BJ (cell line): Measurements from ENCODE around the gene NHLRC4. TPM values are rescaled to one million over a fixed set of nuclear protein-coding genes. Genes with fewer than 3 reads are reported as not detected.

Source experiments
- CTCF ChIA-PET: fragments of 350-600 bp; formaldehyde crosslinking; extraction: SDS; loops from one replicate; lab custom pipeline; 2021; ENCODE audit warnings: antibody characterized with exemption, inconsistent platforms; lab: Yijun Ruan, JAX
- POLR2A ChIA-PET: fragments of 300-600 bp; sonication (Branson Sonifier 250); formaldehyde crosslinking; extraction: SDS; loops from one replicate; lab custom pipeline; 2021; ENCODE audit warnings: antibody characterized with exemption; lab: Charles Lee
- DNase-seq: peaks from one replicate; pipeline ENCODE4 v3.0.0-alpha.2; 2011; ENCODE audit warnings: low read depth
- H3K27me3 ChIP-seq: 2 replicates; pipeline ENCODE4 v1.6.0; 2011; ENCODE audit warnings: low read length; ENCODE audit not compliant: control insufficient read depth, insufficient read depth
- H3K36me3 ChIP-seq: 2 replicates; pipeline ENCODE4 v1.5.1; 2011; ENCODE audit warnings: low read length; ENCODE audit not compliant: control insufficient read depth, insufficient read depth
- H3K4me3 ChIP-seq: 2 replicates; pipeline ENCODE4 v1.5.1; 2011; ENCODE audit warnings: low read depth, mild to moderate bottlenecking, control low read depth, low read length
- polyA plus RNA-seq: library from polyadenylated mRNA; depleted of rRNA; stranded (reverse); fragments of >200 nt; gene quantifications from 2 replicates; pipeline ENCODE4 v1.2.3, GENCODE V29; 2011
- TF ChIP-seq, protein P1 (sequence below): IDR thresholded peaks from 2 replicates; pipeline ENCODE4 v1.5.1; 2011; ENCODE audit warnings: low read depth, mild to moderate bottlenecking, control low read depth, inconsistent platforms, low read length, moderate library complexity; ENCODE audit not compliant: insufficient read depth

Gene NHLRC4
- polyA plus RNA-seq, 1 experiment: 0.66 TPM

DNA sequence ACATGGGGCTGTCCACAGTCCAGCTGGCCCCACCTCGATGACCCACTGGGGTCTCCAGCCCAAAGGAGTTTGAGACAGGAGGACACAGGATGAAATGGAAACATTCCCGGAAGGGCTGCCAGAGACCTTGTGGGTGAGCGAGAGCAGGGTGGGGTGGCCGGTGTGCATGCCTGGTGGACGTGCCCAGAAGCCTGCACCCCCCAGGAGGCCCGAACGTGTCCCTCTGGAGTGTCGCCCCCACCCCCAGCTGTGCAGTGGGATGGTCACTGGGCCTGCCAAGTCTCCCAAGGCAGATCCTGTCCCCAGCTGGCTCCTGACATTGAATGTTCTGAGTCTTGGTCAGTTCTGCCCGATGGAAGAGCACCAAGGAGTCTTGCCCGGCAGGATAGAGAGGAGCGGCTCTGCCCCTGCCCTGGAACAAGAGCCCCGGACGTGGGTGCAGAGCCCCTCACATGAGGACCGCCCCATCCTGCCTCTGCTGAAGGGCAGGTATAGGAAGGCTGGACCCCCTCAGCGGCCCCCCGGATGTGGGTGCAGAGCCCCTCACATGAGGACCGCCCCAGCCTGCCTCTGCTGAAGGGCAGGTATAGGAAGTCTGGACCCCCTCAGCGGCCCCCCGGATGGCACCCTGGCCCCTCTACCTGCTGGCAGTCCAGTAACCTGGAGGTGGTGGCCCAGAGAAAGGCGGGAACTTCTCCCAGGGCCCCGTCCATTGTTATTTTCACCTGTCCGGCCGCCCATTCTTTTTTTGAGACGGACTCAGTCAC is 42.3 kb upstream of the NHLRC4 start:
- POLR2A ChIA-PET: no interaction called here
- CTCF ChIA-PET: no interaction called here

DNA sequence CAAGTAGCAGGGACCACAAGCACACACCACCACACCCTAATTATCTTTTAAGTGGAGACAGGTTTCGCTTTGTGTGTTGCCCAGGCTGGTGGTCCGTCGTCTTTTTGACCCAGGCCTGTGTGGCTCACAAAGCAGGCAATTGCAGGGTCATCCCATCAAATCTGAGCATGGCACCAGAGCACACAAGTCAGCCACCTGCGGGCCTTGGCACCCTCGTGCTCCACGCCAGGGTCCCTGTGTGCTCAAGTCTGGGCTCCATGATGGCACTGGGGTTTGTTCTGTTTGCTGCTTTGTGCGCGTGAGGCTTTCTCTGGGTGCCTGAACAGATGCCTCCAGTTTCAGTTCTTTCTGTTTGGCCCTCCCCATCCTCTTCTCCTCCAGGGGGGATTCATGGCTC is 41.7 kb upstream of the NHLRC4 start:
- no peak for DNase-seq
- CTCF ChIA-PET: no interaction called here
- H3K36me3 ChIP-seq: peaks cover 17% of the 10 kb centered on the region
- no peaks in the 10 kb centered on the region for H3K27me3 ChIP-seq
- POLR2A ChIA-PET: no interaction called here
- H3K4me3 ChIP-seq: no peak overlapping the region
- TF ChIP-seq, protein P1, sequence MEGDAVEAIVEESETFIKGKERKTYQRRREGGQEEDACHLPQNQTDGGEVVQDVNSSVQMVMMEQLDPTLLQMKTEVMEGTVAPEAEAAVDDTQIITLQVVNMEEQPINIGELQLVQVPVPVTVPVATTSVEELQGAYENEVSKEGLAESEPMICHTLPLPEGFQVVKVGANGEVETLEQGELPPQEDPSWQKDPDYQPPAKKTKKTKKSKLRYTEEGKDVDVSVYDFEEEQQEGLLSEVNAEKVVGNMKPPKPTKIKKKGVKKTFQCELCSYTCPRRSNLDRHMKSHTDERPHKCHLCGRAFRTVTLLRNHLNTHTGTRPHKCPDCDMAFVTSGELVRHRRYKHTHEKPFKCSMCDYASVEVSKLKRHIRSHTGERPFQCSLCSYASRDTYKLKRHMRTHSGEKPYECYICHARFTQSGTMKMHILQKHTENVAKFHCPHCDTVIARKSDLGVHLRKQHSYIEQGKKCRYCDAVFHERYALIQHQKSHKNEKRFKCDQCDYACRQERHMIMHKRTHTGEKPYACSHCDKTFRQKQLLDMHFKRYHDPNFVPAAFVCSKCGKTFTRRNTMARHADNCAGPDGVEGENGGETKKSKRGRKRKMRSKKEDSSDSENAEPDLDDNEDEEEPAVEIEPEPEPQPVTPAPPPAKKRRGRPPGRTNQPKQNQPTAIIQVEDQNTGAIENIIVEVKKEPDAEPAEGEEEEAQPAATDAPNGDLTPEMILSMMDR: no peak

More for the DNA sequence above, 42.3 kb upstream of the NHLRC4 start:
- no peak for DNase-seq
- TF ChIP-seq, protein P1: no peak
- Histone ChIP-seq H3K36me3 (peaks cover 15% of the 10 kb centered on the region), H3K27me3 (no peaks in the 10 kb centered on the region), H3K4me3 (no peak overlapping the region)

DNA sequence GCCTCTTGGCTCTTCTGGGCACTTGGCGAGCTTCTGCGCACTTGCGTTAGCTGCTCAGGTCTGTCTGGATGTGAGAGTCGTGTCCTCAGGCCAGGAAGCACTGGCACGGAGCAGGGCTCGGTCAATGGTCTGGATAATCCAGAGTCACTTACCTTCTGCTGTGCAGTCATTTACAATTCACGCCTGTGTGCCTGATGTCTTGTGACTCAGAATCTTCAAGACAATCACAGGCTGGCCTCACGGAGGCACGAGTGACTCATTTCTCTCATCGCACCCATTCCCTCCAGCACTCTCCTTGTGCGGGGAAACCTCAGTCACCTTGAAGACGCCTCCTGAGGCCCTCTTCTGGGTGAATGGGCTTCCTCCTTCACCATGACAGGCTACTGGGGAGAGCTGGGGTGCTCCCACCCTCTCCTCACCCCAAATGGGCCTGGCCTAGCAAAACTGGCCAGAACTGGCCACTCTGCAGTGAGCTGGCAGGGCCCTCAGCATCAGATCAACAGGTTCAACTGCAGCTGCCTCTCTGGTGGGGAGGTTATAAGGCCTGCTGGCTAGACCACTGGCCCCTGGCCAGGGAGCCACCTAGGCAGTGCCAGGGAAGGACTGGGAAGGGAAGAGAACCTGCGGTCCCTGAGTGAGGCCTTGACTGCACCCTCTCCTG is 41.2 kb upstream of the NHLRC4 start:
- H3K36me3 ChIP-seq: peaks cover 12% of the 10 kb centered on the region
- no peaks in the 10 kb centered on the region for H3K27me3 ChIP-seq
- DNase-seq: peak; percentile 60
- POLR2A ChIA-PET: interaction anchor here (0.6 kb wide), 1 partner anchor 124 kb away, joined by 3 read pairs; no protein-coding TSS in a partner anchor
- no peak overlapping the region for H3K4me3 ChIP-seq
- TF ChIP-seq, protein P1: no peak
- CTCF ChIA-PET: interaction anchor here (1.1 kb wide), 1 partner anchor 13 kb away, joined by 3 read pairs; no protein-coding TSS in a partner anchor

DNA sequence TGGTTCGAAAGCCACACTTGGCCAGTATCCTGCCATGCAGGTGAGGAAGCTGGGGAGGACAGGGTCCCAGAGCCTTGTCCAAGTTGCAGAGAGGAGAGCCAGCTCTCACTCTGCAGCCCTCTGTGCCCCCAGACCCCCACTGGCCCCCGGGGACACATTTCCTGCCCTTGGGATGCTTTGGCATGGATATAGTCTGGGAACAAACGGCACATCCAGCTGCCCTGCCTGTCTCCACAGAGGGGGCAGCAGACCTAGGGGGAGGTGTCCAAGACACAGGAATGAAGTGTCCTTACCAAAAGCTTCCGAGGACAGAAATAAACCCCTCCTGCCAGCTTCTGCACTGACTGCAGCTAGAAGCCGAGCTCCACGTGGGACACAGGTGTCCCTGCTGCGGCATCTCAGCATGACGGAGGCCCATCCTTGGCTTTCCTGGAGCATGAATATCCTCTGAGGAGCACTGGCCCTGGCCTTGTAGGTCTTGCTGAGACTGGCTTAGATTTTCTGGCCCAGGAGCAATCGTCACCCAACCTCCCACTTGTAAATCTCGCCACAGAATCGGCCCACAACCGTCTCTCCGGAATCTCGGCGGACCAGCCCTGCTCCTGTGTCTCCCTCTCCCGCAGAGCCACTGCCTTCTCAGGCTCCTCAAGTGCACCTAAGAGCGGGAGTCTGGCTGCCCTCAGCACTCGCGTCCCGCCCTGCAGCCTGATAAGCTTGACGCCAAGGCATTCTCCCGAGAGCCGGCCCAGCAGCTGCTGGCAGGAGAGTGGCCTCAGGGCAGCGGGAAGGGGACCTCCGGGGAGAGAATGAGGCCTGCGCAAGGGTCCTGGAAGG is 40.4 kb upstream of the NHLRC4 start:
- POLR2A ChIA-PET: interaction anchor here (0.6 kb wide), 1 partner anchor 125 kb away, joined by 3 read pairs; no protein-coding TSS in a partner anchor
- H3K27me3 ChIP-seq: no peaks in the 10 kb centered on the region
- CTCF ChIA-PET: interaction anchor here (0.6 to 1.1 kb wide), 2 partner anchors 12 to 75 kb away, joined by 3 read pairs; no protein-coding TSS in a partner anchor
- TF ChIP-seq, protein P1: no peak
- H3K36me3 ChIP-seq: peaks cover 12% of the 10 kb centered on the region
- peak overlapping the region; percentile 73 for H3K4me3 ChIP-seq
- DNase-seq: no peak
